ENCODE data around the gene INSC. TPM values are rescaled to one million over a fixed set of nuclear protein-coding genes. Genes with fewer than 3 reads are reported as not detected.

The INSC gene
- total and polyA plus RNA-seq, 10 donors = 0.04 to 1.8 (median 0.29) TPM; not detected in 2

DNA sequence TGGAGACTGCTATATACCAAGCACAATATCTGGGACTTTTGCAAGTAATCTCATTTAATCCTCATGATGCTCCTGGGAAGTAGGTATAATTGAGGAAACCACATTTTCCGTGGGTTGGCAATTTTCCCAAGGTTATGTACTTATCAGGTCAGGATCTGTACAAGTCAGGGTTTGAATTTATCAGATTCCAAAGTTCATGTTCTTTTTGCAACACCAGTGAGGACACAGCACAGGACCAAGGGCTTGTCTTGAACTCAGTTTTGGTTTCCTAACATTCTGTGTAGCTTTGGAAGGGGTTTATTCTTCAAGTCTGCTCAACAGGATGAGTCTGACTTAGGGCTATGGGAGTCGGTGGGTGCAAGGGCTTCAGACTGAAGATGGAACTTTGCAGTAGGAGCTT lies 30.4 kb downstream of the INSC start:
- Histone ChIP-seq H3K4me3 (no peak overlapping the region), H3K27ac (no peak overlapping the region), H3K9me3 (no peaks in the 10 kb centered on the region), H3K27me3 (replicated peaks in 1 of 7) (peaks cover 0 to 6% (median 0%) of the 10 kb centered on the region in 7 donors), H3K36me3 (no peaks in the 10 kb centered on the region), H3K4me1 (no peaks in the 10 kb centered on the region)
- 46 to 69% (median 52%) methylated on average over 2 of the region's 2 CpGs for WGBS, 5 donors
- TF ChIP-seq, protein P1, sequence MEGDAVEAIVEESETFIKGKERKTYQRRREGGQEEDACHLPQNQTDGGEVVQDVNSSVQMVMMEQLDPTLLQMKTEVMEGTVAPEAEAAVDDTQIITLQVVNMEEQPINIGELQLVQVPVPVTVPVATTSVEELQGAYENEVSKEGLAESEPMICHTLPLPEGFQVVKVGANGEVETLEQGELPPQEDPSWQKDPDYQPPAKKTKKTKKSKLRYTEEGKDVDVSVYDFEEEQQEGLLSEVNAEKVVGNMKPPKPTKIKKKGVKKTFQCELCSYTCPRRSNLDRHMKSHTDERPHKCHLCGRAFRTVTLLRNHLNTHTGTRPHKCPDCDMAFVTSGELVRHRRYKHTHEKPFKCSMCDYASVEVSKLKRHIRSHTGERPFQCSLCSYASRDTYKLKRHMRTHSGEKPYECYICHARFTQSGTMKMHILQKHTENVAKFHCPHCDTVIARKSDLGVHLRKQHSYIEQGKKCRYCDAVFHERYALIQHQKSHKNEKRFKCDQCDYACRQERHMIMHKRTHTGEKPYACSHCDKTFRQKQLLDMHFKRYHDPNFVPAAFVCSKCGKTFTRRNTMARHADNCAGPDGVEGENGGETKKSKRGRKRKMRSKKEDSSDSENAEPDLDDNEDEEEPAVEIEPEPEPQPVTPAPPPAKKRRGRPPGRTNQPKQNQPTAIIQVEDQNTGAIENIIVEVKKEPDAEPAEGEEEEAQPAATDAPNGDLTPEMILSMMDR (IDR thresholded peaks at IDR 0.05 in 8 of 11, conservative IDR thresholded peaks at IDR 0.05 in 3 of 11) = no peak
- TF ChIP-seq POLR2A (IDR thresholded peaks at IDR 0.05) (no peak), POLR2AphosphoS5 (IDR thresholded peaks at IDR 0.05) (no peak)
- DNase-seq = no peak
- intact Hi-C loops (cut with DNase I; ENCODE audit: low total_unique reads) = no loop called here

DNA sequence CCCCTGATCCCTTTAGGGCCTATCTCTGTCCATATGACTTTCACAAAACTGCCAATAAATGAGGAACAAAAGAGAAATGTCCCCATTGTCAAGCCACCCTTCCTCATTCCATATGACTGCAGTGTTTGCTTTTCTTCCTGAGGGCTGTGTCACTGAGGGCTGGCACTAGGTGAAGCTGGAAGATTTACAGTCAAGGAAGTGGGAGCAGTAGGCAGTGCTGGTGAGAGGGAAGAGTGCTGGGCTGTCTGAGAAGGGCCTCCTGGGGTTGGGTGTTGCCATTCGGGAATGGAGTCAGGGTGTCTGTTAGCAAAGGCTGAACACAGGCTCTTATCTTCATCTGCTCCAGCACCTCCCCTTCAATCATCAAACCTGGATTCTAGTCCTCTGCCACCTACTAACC lies 30.9 kb downstream of the INSC start:
- WGBS, 5 donors = 25 to 56% (median 38%) methylated on average over 1 of the region's 1 CpG
- intact Hi-C loops (cut with DNase I; ENCODE audit: low total_unique reads) = no loop called here

DNA sequence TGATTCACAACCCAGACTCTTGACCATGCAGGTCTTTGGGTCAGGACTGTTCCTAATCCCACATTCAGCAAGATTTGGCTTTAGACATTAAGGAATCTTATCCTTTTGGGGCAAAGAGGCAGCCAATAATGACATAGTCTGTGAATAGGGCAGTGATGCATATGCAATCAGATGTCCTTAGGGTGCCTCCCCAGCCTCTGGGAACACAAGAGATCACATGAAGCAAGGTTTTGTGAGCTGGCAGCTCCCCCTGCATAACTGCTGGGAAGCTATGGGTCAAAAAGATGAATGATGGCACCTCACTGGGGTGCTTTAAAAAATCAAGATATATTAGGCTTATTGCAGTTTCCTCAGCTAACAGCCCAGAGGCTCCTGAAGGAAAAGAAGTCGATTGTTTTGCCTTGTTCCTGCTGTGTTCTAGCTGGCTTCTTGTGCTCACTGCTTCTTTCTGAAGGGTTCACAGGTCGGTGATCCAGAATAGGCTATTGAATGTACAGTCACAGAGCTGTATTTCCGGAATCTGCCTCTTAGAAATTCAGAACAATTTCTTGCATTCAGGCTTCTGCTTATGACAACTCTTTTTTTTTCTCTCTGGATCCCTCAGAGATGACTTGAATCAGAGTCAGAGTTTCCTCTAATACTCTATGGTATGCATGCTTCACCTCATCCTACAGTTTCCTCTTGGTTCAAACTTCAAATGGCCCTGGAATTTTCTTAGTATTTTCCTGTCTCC lies 31.7 kb downstream of the INSC start:
- Histone ChIP-seq H3K27ac (no peak overlapping the region), H3K27me3 (replicated peaks in 1 of 7) (peaks cover 0 to 6% (median 0%) of the 10 kb centered on the region in 7 donors), H3K4me1 (peaks cover 0 to 9% (median 3%) of the 10 kb centered on the region in 6 donors), H3K4me3 (no peak overlapping the region), H3K36me3 (no peaks in the 10 kb centered on the region), H3K9me3 (no peaks in the 10 kb centered on the region)
- intact Hi-C loops (cut with DNase I; ENCODE audit: low total_unique reads) = no loop called here
- no peak for DNase-seq
- 64 to 78% (median 65%) methylated on average over 3 of the region's 3 CpGs for WGBS, 5 donors
- TF ChIP-seq POLR2AphosphoS5 (IDR thresholded peaks at IDR 0.05) (no peak), POLR2A (IDR thresholded peaks at IDR 0.05) (no peak)
- TF ChIP-seq, protein P1 (IDR thresholded peaks at IDR 0.05 in 8 of 11, conservative IDR thresholded peaks at IDR 0.05 in 3 of 11) = no peak

More for the DNA sequence above, 30.9 kb downstream of the INSC start:
- DNase-seq = no peak
- peaks cover 0 to 4% (median under 1%) of the 10 kb centered on the region in 6 donors for H3K4me1 ChIP-seq
- H3K27ac ChIP-seq = no peak overlapping the region
- H3K27me3 ChIP-seq (replicated peaks in 1 of 7) = peaks cover 0 to 6% (median 0%) of the 10 kb centered on the region in 7 donors
- H3K36me3 ChIP-seq = no peaks in the 10 kb centered on the region
- no peaks in the 10 kb centered on the region for H3K9me3 ChIP-seq
- TF ChIP-seq, protein P1 (IDR thresholded peaks at IDR 0.05 in 8 of 11, conservative IDR thresholded peaks at IDR 0.05 in 3 of 11) = no peak
- TF ChIP-seq POLR2A (IDR thresholded peaks at IDR 0.05) (no peak), POLR2AphosphoS5 (IDR thresholded peaks at IDR 0.05) (no peak)
- no peak overlapping the region for H3K4me3 ChIP-seq

DNA sequence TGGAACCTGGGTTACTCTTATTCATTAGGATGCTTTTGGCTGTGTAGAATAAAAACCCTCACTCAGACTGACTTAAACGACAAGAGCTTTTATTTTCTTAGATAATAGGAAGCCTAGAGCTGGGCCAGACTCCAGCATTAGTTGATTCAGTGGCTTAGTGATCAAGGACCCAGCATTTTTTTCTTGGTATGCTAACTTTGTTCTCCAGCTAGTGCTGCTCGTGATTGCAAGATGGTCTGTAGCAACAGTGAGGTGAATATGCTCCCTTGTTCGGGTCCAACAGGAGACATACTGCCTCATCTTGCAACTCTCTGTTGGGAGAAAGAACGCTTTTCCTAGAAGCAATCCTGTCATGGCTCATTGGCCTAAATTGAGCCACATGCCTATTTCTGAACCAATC lies 33.4 kb downstream of the INSC start:
- DNase-seq = no peak
- Histone ChIP-seq H3K27me3 (replicated peaks in 1 of 7) (peaks cover 0 to 6% (median 0%) of the 10 kb centered on the region in 7 donors), H3K4me3 (no peak overlapping the region), H3K9me3 (no peaks in the 10 kb centered on the region), H3K4me1 (peaks cover 0 to 9% (median 3%) of the 10 kb centered on the region in 6 donors), H3K27ac (no peak overlapping the region), H3K36me3 (no peaks in the 10 kb centered on the region)
- WGBS, 5 donors = 75 to 88% (median 85%) methylated on average over 4 of the region's 4 CpGs
- intact Hi-C loops (cut with DNase I; ENCODE audit: low total_unique reads) = no loop called here
- TF ChIP-seq POLR2AphosphoS5 (IDR thresholded peaks at IDR 0.05) (no peak), POLR2A (IDR thresholded peaks at IDR 0.05) (no peak)
- TF ChIP-seq, protein P1 (IDR thresholded peaks at IDR 0.05 in 8 of 11, conservative IDR thresholded peaks at IDR 0.05 in 3 of 11) = no peak

Data from spleen (tissue), 11 donors.